Sigmoid colon (tissue), 4 donors: ENCODE data around the gene SLCO2B1.

ENCODE experiments used
- EP300 ChIP-seq, 4 donors: sonication (generic); formaldehyde crosslinking; IDR thresholded peaks; one replicate each; pipeline ENCODE4 v1.6.1; 2017; ENCODE audit warnings: antibody characterized with exemption in 4 of 4
- POLR2AphosphoS5 ChIP-seq, 4 donors: sonication (generic); formaldehyde crosslinking; IDR thresholded peaks; one replicate each; pipeline ENCODE4 v1.6.1; 2017; ENCODE audit warnings: antibody characterized with exemption in 4 of 4
- TF ChIP-seq, protein P1 (sequence below), 4 experiments: fragments of 450-650 bp in 3 of 4; fragments of 200-600 bp in 1 of 4; IDR thresholded peaks; one replicate each; pipeline ENCODE4 v1.5.1; 2016 to 2019; ENCODE audit warnings: antibody characterized with exemption in 4 of 4, mild to moderate bottlenecking in 3 of 4, moderate library complexity in 2 of 4

DNA sequence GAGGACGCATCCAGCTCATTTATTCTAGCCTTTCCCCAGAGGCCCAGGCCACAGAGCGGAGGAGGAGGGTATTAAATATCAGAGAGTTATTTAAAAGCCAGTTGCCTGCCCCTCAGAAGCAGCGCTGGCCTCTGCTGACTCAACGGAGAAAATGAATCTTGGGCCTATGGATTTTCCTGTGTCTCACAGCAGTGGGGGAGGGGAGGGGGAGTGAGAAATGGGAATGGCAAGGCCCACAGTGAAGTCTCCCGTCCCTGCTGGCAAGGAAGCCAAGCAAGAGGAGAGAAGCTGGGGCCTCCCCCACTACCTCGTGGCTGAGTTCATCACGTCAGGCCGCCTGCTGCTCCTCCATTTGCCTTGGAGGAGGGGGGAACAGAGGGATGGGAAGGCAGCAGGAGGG, 85.2 kb downstream of the SLCO2B1 start:
- no peak for TF ChIP-seq POLR2AphosphoS5 (IDR thresholded peaks at IDR 0.05)
- TF ChIP-seq, protein P1, sequence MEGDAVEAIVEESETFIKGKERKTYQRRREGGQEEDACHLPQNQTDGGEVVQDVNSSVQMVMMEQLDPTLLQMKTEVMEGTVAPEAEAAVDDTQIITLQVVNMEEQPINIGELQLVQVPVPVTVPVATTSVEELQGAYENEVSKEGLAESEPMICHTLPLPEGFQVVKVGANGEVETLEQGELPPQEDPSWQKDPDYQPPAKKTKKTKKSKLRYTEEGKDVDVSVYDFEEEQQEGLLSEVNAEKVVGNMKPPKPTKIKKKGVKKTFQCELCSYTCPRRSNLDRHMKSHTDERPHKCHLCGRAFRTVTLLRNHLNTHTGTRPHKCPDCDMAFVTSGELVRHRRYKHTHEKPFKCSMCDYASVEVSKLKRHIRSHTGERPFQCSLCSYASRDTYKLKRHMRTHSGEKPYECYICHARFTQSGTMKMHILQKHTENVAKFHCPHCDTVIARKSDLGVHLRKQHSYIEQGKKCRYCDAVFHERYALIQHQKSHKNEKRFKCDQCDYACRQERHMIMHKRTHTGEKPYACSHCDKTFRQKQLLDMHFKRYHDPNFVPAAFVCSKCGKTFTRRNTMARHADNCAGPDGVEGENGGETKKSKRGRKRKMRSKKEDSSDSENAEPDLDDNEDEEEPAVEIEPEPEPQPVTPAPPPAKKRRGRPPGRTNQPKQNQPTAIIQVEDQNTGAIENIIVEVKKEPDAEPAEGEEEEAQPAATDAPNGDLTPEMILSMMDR (IDR thresholded peaks at IDR 0.05): no peak
- no peak for TF ChIP-seq EP300 (IDR thresholded peaks at IDR 0.05)
